ENCODE measurements around the gene ARID4B. TPM values are rescaled to one million over a fixed set of nuclear protein-coding genes. Genes with fewer than 3 reads are reported as not detected.

Gene ARID4B
- polyA plus RNA-seq, 1 experiment = 3.1 TPM

DNA sequence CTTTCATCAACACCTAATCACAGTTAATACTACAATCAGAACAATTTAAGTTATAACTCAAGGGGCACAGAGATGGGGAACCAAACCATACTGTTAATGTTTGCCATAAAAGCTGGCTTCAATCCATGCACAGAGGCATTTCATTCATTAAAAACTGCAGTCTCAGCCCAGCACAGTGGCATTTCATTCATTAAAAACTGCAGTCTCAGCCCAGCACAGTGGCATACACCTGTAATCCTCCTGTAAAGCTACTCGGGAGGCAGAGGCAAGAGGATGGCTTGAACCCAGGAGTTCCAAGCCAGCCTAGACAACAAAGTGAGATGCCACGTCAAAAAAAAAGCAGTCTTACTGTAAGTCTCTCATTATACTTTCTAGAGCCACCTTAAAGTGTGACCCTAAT, 29.2 kb downstream of the ARID4B start:
- H3K27me3 ChIP-seq (ENCODE audit: control insufficient read depth, insufficient read depth, low read length) = no peaks in the 10 kb centered on the region
- DNase-seq (ENCODE audit: low read depth) = no peak
- no peaks in the 10 kb centered on the region for H3K36me3 ChIP-seq (ENCODE audit: control insufficient read depth, insufficient read depth, low read length)
- ChIA-PET CTCF (interaction anchor here (0.6 kb wide), 1 partner anchor 427 kb away, joined by 4 read pairs; no protein-coding TSS in a partner anchor), POLR2A (no interaction called here)
- TF ChIP-seq, protein P1, sequence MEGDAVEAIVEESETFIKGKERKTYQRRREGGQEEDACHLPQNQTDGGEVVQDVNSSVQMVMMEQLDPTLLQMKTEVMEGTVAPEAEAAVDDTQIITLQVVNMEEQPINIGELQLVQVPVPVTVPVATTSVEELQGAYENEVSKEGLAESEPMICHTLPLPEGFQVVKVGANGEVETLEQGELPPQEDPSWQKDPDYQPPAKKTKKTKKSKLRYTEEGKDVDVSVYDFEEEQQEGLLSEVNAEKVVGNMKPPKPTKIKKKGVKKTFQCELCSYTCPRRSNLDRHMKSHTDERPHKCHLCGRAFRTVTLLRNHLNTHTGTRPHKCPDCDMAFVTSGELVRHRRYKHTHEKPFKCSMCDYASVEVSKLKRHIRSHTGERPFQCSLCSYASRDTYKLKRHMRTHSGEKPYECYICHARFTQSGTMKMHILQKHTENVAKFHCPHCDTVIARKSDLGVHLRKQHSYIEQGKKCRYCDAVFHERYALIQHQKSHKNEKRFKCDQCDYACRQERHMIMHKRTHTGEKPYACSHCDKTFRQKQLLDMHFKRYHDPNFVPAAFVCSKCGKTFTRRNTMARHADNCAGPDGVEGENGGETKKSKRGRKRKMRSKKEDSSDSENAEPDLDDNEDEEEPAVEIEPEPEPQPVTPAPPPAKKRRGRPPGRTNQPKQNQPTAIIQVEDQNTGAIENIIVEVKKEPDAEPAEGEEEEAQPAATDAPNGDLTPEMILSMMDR (IDR thresholded peaks at IDR 0.05; ENCODE audit: insufficient read depth, low read depth, low read length) = no peak
- no peak overlapping the region for H3K4me3 ChIP-seq (ENCODE audit: low read depth, low read length)

GRCh38 chr1:235297579-235297978, 30.4 kb downstream of the ARID4B start:
- no peaks in the 10 kb centered on the region for H3K27me3 ChIP-seq (ENCODE audit: control insufficient read depth, insufficient read depth, low read length)
- no peak for DNase-seq (ENCODE audit: low read depth)
- TF ChIP-seq, protein P1 (IDR thresholded peaks at IDR 0.05; ENCODE audit: insufficient read depth, low read depth, low read length) = no peak
- H3K36me3 ChIP-seq (ENCODE audit: control insufficient read depth, insufficient read depth, low read length) = no peaks in the 10 kb centered on the region
- ChIA-PET POLR2A (no interaction called here), CTCF (no interaction called here)
- no peak overlapping the region for H3K4me3 ChIP-seq (ENCODE audit: low read depth, low read length)

DNA sequence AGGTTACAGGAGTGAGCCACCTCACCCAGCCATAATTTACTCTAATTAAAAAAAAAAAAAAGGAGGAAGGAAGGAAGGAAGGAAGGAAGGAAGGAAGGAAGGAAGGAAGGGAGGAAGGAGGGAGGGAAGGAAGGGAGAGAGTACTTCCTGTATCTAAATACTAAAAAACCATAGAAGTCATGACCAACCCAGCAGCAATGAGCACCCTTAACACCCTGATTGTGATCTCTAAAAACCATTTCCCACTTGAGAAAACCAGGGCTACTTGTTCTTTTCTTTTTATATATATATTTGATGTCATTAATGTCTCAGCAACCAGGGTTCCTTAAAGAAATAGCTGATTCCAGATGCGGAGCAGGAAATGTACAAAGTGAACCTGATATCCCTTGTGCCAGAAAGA, 31.2 kb downstream of the ARID4B start:
- Histone ChIP-seq H3K4me3 (ENCODE audit: low read depth, low read length) (no peak overlapping the region), H3K27me3 (ENCODE audit: control insufficient read depth, insufficient read depth, low read length) (no peaks in the 10 kb centered on the region), H3K36me3 (ENCODE audit: control insufficient read depth, insufficient read depth, low read length) (no peaks in the 10 kb centered on the region)
- ChIA-PET POLR2A (no interaction called here), CTCF (interaction anchor here (1.0 kb wide), 1 partner anchor 11 kb away, joined by 3 read pairs; no protein-coding TSS in a partner anchor)
- TF ChIP-seq, protein P1 (IDR thresholded peaks at IDR 0.05; ENCODE audit: insufficient read depth, low read depth, low read length) = no peak
- DNase-seq (ENCODE audit: low read depth) = no peak

DNA sequence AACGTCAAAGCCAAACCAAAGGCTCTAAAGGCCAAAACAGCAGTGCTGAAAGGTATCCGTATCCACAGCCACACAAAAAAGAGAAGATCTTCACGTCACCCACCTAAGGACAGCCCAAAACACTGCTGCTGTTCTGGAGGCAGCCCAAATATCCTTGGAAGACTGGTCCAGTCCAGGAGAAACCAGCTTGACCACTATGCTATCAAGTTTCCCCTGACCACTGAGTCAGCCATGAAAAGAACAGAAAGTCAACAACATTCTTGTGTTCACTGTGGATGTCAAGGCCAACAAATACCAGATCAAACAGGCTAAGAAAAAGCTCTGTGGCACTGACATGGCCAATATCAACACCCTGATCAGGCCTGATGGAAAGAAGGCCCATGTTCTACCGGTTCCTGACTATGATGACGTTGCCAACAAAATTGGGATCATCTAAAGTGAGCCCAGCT, 32.1 kb downstream of the ARID4B start:
- Histone ChIP-seq H3K36me3 (ENCODE audit: control insufficient read depth, insufficient read depth, low read length) (no peaks in the 10 kb centered on the region), H3K27me3 (ENCODE audit: control insufficient read depth, insufficient read depth, low read length) (no peaks in the 10 kb centered on the region), H3K4me3 (ENCODE audit: low read depth, low read length) (no peak overlapping the region)
- ChIA-PET POLR2A (no interaction called here), CTCF (no interaction called here)
- DNase-seq (ENCODE audit: low read depth) = no peak
- TF ChIP-seq, protein P1 (IDR thresholded peaks at IDR 0.05; ENCODE audit: insufficient read depth, low read depth, low read length) = no peak

DNA sequence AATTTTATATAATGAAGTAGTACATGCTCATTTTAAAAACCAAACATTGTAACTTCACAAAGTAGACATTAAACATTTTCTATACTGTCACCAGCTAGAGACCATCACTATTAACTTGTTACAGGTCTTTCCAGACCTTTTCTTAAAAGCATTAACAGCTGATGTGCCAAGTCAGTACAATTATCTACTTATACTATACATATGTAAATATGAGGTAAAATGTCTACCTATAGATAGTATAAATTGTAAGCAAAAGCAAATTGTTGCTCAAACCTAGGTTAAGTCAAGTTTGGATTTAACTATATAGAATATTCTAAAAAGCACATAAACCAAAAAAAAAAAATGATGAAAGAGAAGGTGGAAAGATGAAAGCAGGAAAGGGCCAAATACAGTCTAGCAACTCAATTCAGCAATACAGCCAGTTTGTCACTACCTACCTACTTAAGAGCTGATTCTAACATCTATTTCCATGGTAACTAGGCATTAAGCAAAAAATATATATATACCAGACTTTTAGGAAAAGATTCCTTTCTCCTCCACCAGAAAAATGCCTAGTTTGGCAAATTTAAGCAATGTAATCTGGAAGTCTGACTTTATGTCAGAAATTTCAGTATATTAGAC, 34.5 kb downstream of the ARID4B start:
- DNase-seq (ENCODE audit: low read depth) = no peak
- no peaks in the 10 kb centered on the region for H3K27me3 ChIP-seq (ENCODE audit: control insufficient read depth, insufficient read depth, low read length)
- POLR2A ChIA-PET = interaction anchor here (0.6 kb wide), 1 partner anchor 210 kb away, joined by 3 read pairs; no protein-coding TSS in a partner anchor
- CTCF ChIA-PET = interaction anchor here (0.5 kb wide), 1 partner anchor 19 kb away, joined by 3 read pairs; no protein-coding TSS in a partner anchor
- H3K36me3 ChIP-seq (ENCODE audit: control insufficient read depth, insufficient read depth, low read length) = no peaks in the 10 kb centered on the region
- no peak overlapping the region for H3K4me3 ChIP-seq (ENCODE audit: low read depth, low read length)
- TF ChIP-seq, protein P1 (IDR thresholded peaks at IDR 0.05; ENCODE audit: insufficient read depth, low read depth, low read length) = no peak

Measured in BJ (cell line).